SK-N-SH (cell line): ENCODE results near the gene CLGN. TPM values are rescaled to one million over a fixed set of nuclear protein-coding genes. Genes with fewer than 3 reads are reported as not detected.

ENCODE experiments used
- CTCF ChIA-PET: fragments of 300-600, 350-600 bp; formaldehyde crosslinking; extraction: SDS; loops from one replicate; lab custom pipeline; 2021; lab: Yijun Ruan, JAX
- POLR2A ChIA-PET: fragments of 350-600 bp; sonication (Branson Sonifier 250); formaldehyde crosslinking; extraction: SDS; loops from one replicate; lab custom pipeline; 2020; ENCODE audit warnings: antibody characterized with exemption, inconsistent platforms; lab: Yijun Ruan, JAX
- DNase-seq: peaks from one replicate; pipeline ENCODE4 v3.0.0; 2012
- H2AFZ ChIP-seq: fragments of 200-600 bp; sonication (generic); 2 replicates; pipeline ENCODE4 v1.8.1; 2016; ENCODE audit warnings: antibody characterized with exemption, mild to moderate bottlenecking, low read depth
- H3F3A ChIP-seq: fragments of 200-600 bp; sonication (generic); replicated peaks from 2 replicates; pipeline ENCODE3; 2016; ENCODE audit warnings: antibody characterized with exemption, mild to moderate bottlenecking; ENCODE audit not compliant: insufficient read depth
- H3K27ac ChIP-seq, 2 experiments: fragments of 200-500 bp in 1 of 2; fragments of 200-600 bp in 1 of 2; sonication (Bioruptor generic) in 1 of 2; sonication (generic), shearing (Covaris generic) in 1 of 2; 2 replicates each; pipeline versions ENCODE4 v1.5.1 to v1.6.1; 2014 to 2016; ENCODE audit warnings: low read depth in 2 of 2, inconsistent platforms in 1 of 2, low read length in 1 of 2, mild to moderate bottlenecking in 1 of 2, mixed read lengths in 1 of 2
- H3K27me3 ChIP-seq: fragments of 200-600 bp; sonication (generic), shearing (Covaris generic); 2 replicates; pipeline ENCODE4 v1.6.1; 2016; ENCODE audit warnings: mixed run types; ENCODE audit not compliant: insufficient read depth
- H3K36me3 ChIP-seq, 2 experiments: fragments of 200-500 bp in 1 of 2; fragments of 200-600 bp in 1 of 2; sonication (Bioruptor generic) in 1 of 2; sonication (generic) in 1 of 2; replicated peaks in 1 of 2; 2 replicates each; pipeline versions ENCODE3 to v1.5.1; 2014 to 2016; ENCODE audit warnings: low read length in 1 of 2, mild to moderate bottlenecking in 1 of 2; ENCODE audit not compliant: insufficient read depth in 2 of 2, control insufficient read depth in 1 of 2
- H3K4me1 ChIP-seq, 2 experiments: fragments of 200-500 bp in 1 of 2; fragments of 200-600 bp in 1 of 2; sonication (Bioruptor generic) in 1 of 2; sonication (generic), shearing (Covaris generic) in 1 of 2; 2 replicates each; pipeline versions ENCODE4 v1.5.1 to v1.6.1; 2014 to 2016; ENCODE audit warnings: low read depth in 1 of 2, low read length in 1 of 2, mixed run types in 1 of 2; ENCODE audit not compliant: insufficient read depth in 2 of 2, control insufficient read depth in 1 of 2
- H3K4me2 ChIP-seq: fragments of 200-600 bp; sonication (generic), shearing (Covaris generic); 2 replicates; pipeline ENCODE4 v1.6.1; 2017; ENCODE audit warnings: mixed run types
- H3K4me3 ChIP-seq, 2 experiments: fragments of 200-500 bp in 1 of 2; fragments of 200-600 bp in 1 of 2; sonication (Bioruptor generic) in 1 of 2; sonication (generic), shearing (Covaris generic) in 1 of 2; 2 replicates each; pipeline versions ENCODE4 v1.5.1 to v1.8.1; 2014 to 2016; ENCODE audit warnings: low read depth in 2 of 2, inconsistent platforms in 1 of 2, low read length in 1 of 2, mild to moderate bottlenecking in 1 of 2, mixed read lengths in 1 of 2, moderate library complexity in 1 of 2
- H3K79me2 ChIP-seq: fragments of 200-600 bp; sonication (generic); 2 replicates; pipeline ENCODE4 v1.8.1; 2017; ENCODE audit warnings: mild to moderate bottlenecking; ENCODE audit not compliant: insufficient read depth
- H3K9ac ChIP-seq: fragments of 200-600 bp; sonication (generic); 2 replicates; pipeline ENCODE4 v1.6.1; 2017; ENCODE audit warnings: mixed run types
- H3K9me2 ChIP-seq: fragments of 200-600 bp; sonication (generic); 2 replicates; pipeline ENCODE4 v1.6.1; 2017; ENCODE audit warnings: mixed run types
- H3K9me3 ChIP-seq: fragments of 200-600 bp; sonication (generic); 2 replicates; pipeline ENCODE4 v1.6.1; 2017; ENCODE audit warnings: mixed run types, mild to moderate bottlenecking, moderate library complexity
- H4K20me1 ChIP-seq: fragments of 200-600 bp; sonication (generic); 2 replicates; pipeline ENCODE4 v1.6.1; 2017; ENCODE audit warnings: mild to moderate bottlenecking, mixed run types; ENCODE audit not compliant: insufficient read depth
- CTCF ChIP-seq: fragments of 200-600 bp; sonication (generic); IDR thresholded peaks from 2 replicates; pipeline ENCODE4 v1.6.1; 2017; ENCODE audit warnings: antibody characterized with exemption, mild to moderate bottlenecking, moderate library complexity
- FOSL2 ChIP-seq: IDR thresholded peaks from 2 replicates; pipeline ENCODE4 v1.4.0; 2012; ENCODE audit warnings: low read depth, mild to moderate bottlenecking, moderate library complexity, borderline replicate concordance
- FOXM1 ChIP-seq: IDR thresholded peaks from 2 replicates; pipeline ENCODE4 v1.4.0; 2012; ENCODE audit warnings: low read depth, mild to moderate bottlenecking
- JUND ChIP-seq: IDR thresholded peaks from 2 replicates; pipeline ENCODE4 v1.4.0; 2012
- MXI1 ChIP-seq: IDR thresholded peaks from 2 replicates; pipeline ENCODE4 v1.6.1; 2012; ENCODE audit warnings: mild to moderate bottlenecking, low read depth, low read length, improper control_type of control experiment
- POLR2AphosphoS5 ChIP-seq: IDR thresholded peaks from 2 replicates; pipeline ENCODE4 v1.6.1; 2012; ENCODE audit warnings: low read depth, low read length
- RAD21 ChIP-seq: IDR thresholded peaks from 2 replicates; pipeline ENCODE4 v1.6.1; 2012; ENCODE audit warnings: mild to moderate bottlenecking, low read length
- RXRA ChIP-seq: IDR thresholded peaks from 2 replicates; pipeline ENCODE4 v1.4.0; 2012; ENCODE audit warnings: low read depth, mild to moderate bottlenecking, borderline replicate concordance
- TEAD4 ChIP-seq: IDR thresholded peaks from 2 replicates; pipeline ENCODE4 v1.4.0; 2012; ENCODE audit warnings: mild to moderate bottlenecking, borderline replicate concordance; ENCODE audit not compliant: insufficient read depth
- USF2 ChIP-seq: fragments of 150-350 bp; IDR thresholded peaks from 2 replicates; pipeline ENCODE4 v1.6.1; 2017; ENCODE audit warnings: antibody characterized with exemption, low read length, low read depth, borderline replicate concordance
- WGBS: methylation state at CpG from one replicate; pipeline ENCODE4 v1.1.6; 2017; ENCODE audit warnings: low lambda C conversion rate; 5-methylcytosine and 5-hydroxymethylcytosine counted together
- polyA plus RNA-seq, 3 experiments: library from polyadenylated mRNA; depleted of rRNA; stranded (reverse); fragments of >200 nt; gene quantifications; 2 replicates each; pipeline ENCODE4 v1.2.3, GENCODE V29; 2012

The CLGN gene
- polyA plus RNA-seq, 1 of the 3 experiments (the other 2 are of a cell fraction) = 0.72 TPM

- Histone ChIP-seq H3K79me2 (no peaks in the 10 kb centered on the region), H3K4me3 (no peak overlapping the region)
- CTCF ChIA-PET = interaction anchor here (1.4 to 3.3 kb wide), 2 partner anchors 13 to 17 kb away, joined by 10 to 11 read pairs; no protein-coding TSS in a partner anchor
- TF ChIP-seq JUND (no peak), FOXM1 (no peak), RXRA (no peak), USF2 (no peak), MXI1 (no peak), FOSL2 (no peak), RAD21 (no peak), CTCF (no peak), POLR2AphosphoS5 (no peak), TEAD4 (no peak)
- TF ChIP-seq, all 33 proteins: peak for 0
- POLR2A ChIA-PET = no interaction called here
- H3K9me3 ChIP-seq = no peaks in the 10 kb centered on the region
- no peaks in the 10 kb centered on the region for H3K36me3 ChIP-seq
- no peak overlapping the region for H3K27ac ChIP-seq
- H3F3A ChIP-seq = no peaks in the 10 kb centered on the region
- H4K20me1 ChIP-seq = no peaks in the 10 kb centered on the region
- H3K27me3 ChIP-seq = no peaks in the 10 kb centered on the region; the same call in 1 of the 2 replicates
- H3K9me2 ChIP-seq = no peaks in the 10 kb centered on the region
- no peak for DNase-seq
- WGBS = 75% methylated on average over 1 of the region's 1 CpG
- no peak overlapping the region for H2AFZ ChIP-seq
- H3K9ac ChIP-seq = no peak overlapping the region
- H3K4me1 ChIP-seq = peaks cover 0 to 4% of the 10 kb centered on the region in 2 experiments; a peak in 1 of 4 replicates
- H3K4me2 ChIP-seq = no peak overlapping the region
These were observed 84.8 kb downstream of the CLGN start for GRCh38 chr4:140342620-140343019.

Other genes starting within 250 kb of the CLGN start
- 16.0 and 26.8 TPM in 2 replicates for gene SCOC, start 54.0 kb downstream of the CLGN start, polyA plus RNA-seq (2012; rRNA removed)
- gene MGAT4D, start 70.6 kb upstream of the CLGN start, polyA plus RNA-seq (2012; rRNA removed) = not detected in 2 replicates
- gene ELMOD2, start 96.5 kb upstream of the CLGN start, polyA plus RNA-seq (2012; rRNA removed) = 5.0 and 7.1 TPM in 2 replicates
- gene UCP1, start 141.3 kb upstream of the CLGN start, polyA plus RNA-seq (2012; rRNA removed) = not detected in 2 replicates